Liver (tissue), 3 donors: ENCODE measurements around the gene TBRG4.

ENCODE experiments used
- CTCF ChIP-seq: fragments of 150-350 bp; IDR thresholded peaks from 2 replicates; pipeline ENCODE4 v1.5.1; 2017; ENCODE audit warnings: improper control_type of control experiment, low read depth, low read length; ENCODE audit not compliant: missing input control
- EGR1 ChIP-seq, 2 donors: IDR thresholded peaks; 2 replicates each; pipeline ENCODE4 v1.6.1; 2016 to 2018; ENCODE audit warnings: antibody characterized with exemption in 2 of 2, low read depth in 2 of 2
- FOXA1 ChIP-seq: IDR thresholded peaks from 2 replicates; pipeline ENCODE4 v1.6.1; 2016; ENCODE audit warnings: antibody characterized with exemption
- GABPA ChIP-seq, 2 donors: IDR thresholded peaks in 1 of 2; conservative IDR thresholded peaks in 1 of 2; 2 replicates each; pipeline ENCODE4 v1.6.1; 2016; ENCODE audit warnings: antibody characterized with exemption in 2 of 2, mild to moderate bottlenecking in 1 of 2, moderate library complexity in 1 of 2
- HNF4A ChIP-seq, 2 donors: conservative IDR thresholded peaks; 2 replicates each; pipeline ENCODE4 v1.6.1; 2016; ENCODE audit warnings: antibody characterized with exemption in 2 of 2, mild to moderate bottlenecking in 2 of 2
- JUND ChIP-seq, 2 donors: IDR thresholded peaks; 2 replicates each; pipeline ENCODE4 v1.6.1; 2016; ENCODE audit warnings: antibody characterized with exemption in 2 of 2
- MAX ChIP-seq: IDR thresholded peaks from 2 replicates; pipeline ENCODE4 v1.6.1; 2016; ENCODE audit warnings: antibody characterized with exemption
- RAD21 ChIP-seq, 2 donors: IDR thresholded peaks; 2 replicates each; pipeline ENCODE4 v1.6.1; 2016; ENCODE audit warnings: antibody characterized with exemption in 2 of 2, mild to moderate bottlenecking in 2 of 2
- REST ChIP-seq: IDR thresholded peaks from 2 replicates; pipeline ENCODE4 v1.6.1; 2016; ENCODE audit warnings: antibody characterized with exemption, mild to moderate bottlenecking
- RXRA ChIP-seq, 2 donors: IDR thresholded peaks; 2 replicates each; pipeline ENCODE4 v1.6.1; 2017 to 2018; ENCODE audit warnings: antibody characterized with exemption in 2 of 2, mild to moderate bottlenecking in 1 of 2
- TAF1 ChIP-seq: conservative IDR thresholded peaks from 2 replicates; pipeline ENCODE4 v1.6.1; 2016; ENCODE audit warnings: antibody characterized with exemption, mild to moderate bottlenecking
- YY1 ChIP-seq: IDR thresholded peaks from 2 replicates; pipeline ENCODE4 v1.6.1; 2016; ENCODE audit warnings: antibody characterized with exemption, mild to moderate bottlenecking
- ZBTB33 ChIP-seq: IDR thresholded peaks from 2 replicates; pipeline ENCODE4 v1.6.1; 2016; ENCODE audit warnings: antibody characterized with exemption
- donor health status: healthy.
- donor health status: healthy.

- TF ChIP-seq REST (no peak), CTCF (no peak), TAF1 (no peak), RXRA (IDR thresholded peaks at IDR 0.05) (no peak), RAD21 (IDR thresholded peaks at IDR 0.05) (no peak), EGR1 (IDR thresholded peaks at IDR 0.05; ENCODE audit: low read depth in 2 of 2) (no peak), GABPA (IDR thresholded peaks at IDR 0.05 in 1 of 2, conservative IDR thresholded peaks at IDR 0.05 in 1 of 2) (no peak), MAX (no peak), HNF4A (conservative IDR thresholded peaks at IDR 0.05) (no peak), FOXA1 (no peak), YY1 (no peak), ZBTB33 (no peak), JUND (IDR thresholded peaks at IDR 0.05) (no peak)
Observed at GRCh38 chr7:45105588-45106188, 5.8 kb downstream of the TBRG4 start.
